Liver (tissue), 3 donors: Measurements from ENCODE around the gene KLF15.

Source experiments
- JUND ChIP-seq, 2 donors: IDR thresholded peaks; 2 replicates each; pipeline ENCODE4 v1.6.1; 2016; ENCODE audit warnings: antibody characterized with exemption in 2 of 2
- TF ChIP-seq, protein P1 (sequence below): IDR thresholded peaks from 2 replicates; pipeline ENCODE4 v1.6.1; 2016; ENCODE audit warnings: antibody characterized with exemption
- TF ChIP-seq, protein P2 (sequence below): fragments of 150-350 bp; IDR thresholded peaks from 2 replicates; pipeline ENCODE4 v1.5.1; 2017; ENCODE audit warnings: improper control_type of control experiment, low read depth, low read length; ENCODE audit not compliant: missing input control
- TF ChIP-seq, protein P3 (sequence below): IDR thresholded peaks from 2 replicates; pipeline ENCODE4 v1.6.1; 2016; ENCODE audit warnings: antibody characterized with exemption, mild to moderate bottlenecking
- donor health status: healthy.
- donor health status: healthy.

DNA sequence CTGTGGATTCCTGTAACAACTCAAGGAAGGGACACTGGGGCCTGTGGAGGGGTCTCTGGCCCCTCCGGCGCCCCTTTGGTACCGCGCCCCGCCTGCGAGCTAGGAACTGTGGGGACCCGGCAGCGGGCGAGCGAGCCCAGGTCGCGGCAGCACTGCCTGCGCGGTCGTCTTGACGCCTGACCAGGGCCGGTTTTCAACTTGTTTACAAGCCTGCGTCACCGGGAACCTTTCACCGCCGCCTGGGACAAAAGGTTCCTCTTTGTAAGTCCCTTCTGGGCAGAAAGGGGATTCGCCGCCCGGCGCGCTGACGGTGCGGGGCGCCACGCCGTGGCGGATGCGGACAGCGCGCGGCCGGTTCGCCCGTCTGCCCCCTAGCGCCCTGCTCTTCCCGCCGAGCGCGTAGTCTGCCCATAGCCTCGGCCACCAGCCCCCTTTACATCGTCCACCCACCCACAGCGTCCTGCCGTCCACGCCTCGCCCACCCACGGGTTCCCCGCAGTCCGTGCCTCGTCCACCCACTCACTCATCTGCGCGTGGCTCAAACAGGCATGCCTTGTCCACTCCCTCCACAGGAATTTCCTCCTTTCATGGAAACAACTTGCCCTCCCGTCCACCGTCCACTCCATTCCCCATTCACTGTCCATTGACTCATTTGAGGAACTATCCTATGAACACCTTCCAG lies 32.0 kb upstream of the KLF15 start:
- TF ChIP-seq, protein P1, sequence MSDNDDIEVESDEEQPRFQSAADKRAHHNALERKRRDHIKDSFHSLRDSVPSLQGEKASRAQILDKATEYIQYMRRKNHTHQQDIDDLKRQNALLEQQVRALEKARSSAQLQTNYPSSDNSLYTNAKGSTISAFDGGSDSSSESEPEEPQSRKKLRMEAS = no peak
- peak in 1 of 2 donors; percentile 60 for TF ChIP-seq JUND (IDR thresholded peaks at IDR 0.05)
- TF ChIP-seq, protein P2, sequence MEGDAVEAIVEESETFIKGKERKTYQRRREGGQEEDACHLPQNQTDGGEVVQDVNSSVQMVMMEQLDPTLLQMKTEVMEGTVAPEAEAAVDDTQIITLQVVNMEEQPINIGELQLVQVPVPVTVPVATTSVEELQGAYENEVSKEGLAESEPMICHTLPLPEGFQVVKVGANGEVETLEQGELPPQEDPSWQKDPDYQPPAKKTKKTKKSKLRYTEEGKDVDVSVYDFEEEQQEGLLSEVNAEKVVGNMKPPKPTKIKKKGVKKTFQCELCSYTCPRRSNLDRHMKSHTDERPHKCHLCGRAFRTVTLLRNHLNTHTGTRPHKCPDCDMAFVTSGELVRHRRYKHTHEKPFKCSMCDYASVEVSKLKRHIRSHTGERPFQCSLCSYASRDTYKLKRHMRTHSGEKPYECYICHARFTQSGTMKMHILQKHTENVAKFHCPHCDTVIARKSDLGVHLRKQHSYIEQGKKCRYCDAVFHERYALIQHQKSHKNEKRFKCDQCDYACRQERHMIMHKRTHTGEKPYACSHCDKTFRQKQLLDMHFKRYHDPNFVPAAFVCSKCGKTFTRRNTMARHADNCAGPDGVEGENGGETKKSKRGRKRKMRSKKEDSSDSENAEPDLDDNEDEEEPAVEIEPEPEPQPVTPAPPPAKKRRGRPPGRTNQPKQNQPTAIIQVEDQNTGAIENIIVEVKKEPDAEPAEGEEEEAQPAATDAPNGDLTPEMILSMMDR = peak; percentile 98
- TF ChIP-seq, protein P3, sequence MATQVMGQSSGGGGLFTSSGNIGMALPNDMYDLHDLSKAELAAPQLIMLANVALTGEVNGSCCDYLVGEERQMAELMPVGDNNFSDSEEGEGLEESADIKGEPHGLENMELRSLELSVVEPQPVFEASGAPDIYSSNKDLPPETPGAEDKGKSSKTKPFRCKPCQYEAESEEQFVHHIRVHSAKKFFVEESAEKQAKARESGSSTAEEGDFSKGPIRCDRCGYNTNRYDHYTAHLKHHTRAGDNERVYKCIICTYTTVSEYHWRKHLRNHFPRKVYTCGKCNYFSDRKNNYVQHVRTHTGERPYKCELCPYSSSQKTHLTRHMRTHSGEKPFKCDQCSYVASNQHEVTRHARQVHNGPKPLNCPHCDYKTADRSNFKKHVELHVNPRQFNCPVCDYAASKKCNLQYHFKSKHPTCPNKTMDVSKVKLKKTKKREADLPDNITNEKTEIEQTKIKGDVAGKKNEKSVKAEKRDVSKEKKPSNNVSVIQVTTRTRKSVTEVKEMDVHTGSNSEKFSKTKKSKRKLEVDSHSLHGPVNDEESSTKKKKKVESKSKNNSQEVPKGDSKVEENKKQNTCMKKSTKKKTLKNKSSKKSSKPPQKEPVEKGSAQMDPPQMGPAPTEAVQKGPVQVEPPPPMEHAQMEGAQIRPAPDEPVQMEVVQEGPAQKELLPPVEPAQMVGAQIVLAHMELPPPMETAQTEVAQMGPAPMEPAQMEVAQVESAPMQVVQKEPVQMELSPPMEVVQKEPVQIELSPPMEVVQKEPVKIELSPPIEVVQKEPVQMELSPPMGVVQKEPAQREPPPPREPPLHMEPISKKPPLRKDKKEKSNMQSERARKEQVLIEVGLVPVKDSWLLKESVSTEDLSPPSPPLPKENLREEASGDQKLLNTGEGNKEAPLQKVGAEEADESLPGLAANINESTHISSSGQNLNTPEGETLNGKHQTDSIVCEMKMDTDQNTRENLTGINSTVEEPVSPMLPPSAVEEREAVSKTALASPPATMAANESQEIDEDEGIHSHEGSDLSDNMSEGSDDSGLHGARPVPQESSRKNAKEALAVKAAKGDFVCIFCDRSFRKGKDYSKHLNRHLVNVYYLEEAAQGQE = peak; percentile 86
